HUDEP-2 (cell line): ENCODE measurements around the gene CFAP90.
A peak's percentile ranks its signal among the peaks of the same experiment; 100 is the strongest.

Experiments used
- DNase-seq, 76 experiments: peaks; one replicate each; lab custom pipeline; 2025; ENCODE audit not compliant: unreplicated experiment in 76 of 76; lab: John Stamatoyannopoulos, UW

Gene CFAP90, protein sequence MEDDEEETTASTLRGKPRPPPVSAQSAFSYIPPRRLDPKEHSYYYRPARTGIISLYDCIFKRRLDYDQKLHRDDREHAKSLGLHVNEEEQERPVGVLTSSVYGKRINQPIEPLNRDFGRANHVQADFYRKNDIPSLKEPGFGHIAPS

DNA sequence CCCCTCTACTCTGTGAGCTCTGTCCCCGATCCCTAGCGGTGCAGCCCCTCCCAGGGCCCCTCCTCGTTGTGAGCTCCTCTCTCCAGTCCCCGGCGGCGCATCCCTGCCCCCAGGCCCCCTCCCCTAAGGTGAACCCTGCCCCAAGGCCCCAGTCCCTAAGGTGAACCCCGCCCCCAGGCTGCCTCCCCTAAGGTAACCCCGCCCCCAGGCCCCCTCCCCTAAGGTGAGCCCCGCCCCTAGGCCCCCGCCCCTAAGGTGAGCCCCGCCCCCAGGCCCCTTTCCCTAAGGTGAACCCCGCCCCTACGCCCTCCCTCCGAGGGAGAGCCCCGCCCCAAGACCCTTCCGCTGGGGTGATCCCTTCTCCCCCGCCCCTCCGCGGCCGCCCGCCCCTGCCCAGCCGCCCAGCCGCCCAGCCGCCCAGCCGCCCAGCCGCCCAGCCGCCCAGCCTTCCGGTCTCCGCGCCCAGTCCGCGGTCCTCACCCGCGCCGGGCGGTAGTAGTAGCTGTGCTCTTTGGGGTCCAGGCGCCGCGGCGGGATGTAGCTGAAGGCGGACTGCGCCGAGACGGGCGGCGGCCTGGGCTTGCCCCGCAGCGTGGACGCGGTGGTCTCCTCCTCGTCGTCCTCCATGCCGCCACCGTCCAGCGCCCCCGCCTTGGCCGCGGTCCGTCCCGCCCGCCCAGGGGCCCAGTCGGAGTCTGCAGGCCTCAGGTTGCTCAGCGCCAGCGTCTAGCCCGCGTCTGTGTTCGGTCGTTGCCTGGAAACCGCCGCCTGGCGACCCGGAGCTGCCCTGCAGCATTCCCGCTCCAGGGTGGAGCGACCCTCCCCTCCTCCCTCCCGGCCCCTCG, at the start of gene CFAP90:
Gene CFAP90, minus strand, starts transcription at position 739 of the 845 bp plus-strand sequence. Its CDS starts 112 bp downstream, at position 627.
- DNase-seq, result peak in 1 of 76 experiments; percentile 5

DNA sequence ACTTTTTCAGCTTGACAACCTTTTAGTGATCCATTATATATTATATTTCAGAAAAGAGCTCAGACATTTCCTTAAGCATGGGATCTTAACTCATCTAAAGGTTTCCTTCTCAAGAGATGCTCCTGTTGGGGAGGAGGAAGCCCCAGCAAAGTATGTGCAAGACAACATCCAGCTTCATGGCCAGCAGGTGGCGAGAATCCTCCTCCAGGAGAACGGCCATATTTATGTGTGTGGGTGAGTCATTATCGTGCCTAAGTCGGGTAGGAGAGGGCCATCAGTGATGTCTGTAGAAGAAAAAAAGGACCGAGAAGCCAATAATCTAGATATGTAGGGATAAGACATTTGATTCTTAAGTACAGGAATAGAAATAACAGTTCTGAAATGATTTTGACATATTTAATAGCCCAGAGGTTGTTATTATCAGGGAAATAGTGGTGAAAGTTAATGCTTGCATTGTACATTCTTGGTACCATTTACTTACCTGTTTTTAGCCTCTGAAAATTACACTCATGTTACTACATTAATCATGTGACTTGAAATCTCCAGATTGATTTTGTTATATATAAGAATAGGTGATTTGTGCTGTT, 46.2 kb upstream of the CFAP90 start:
- DNase-seq, result peak in 66 of 76 experiments; percentile 2 to 71 (median 36)

DNA sequence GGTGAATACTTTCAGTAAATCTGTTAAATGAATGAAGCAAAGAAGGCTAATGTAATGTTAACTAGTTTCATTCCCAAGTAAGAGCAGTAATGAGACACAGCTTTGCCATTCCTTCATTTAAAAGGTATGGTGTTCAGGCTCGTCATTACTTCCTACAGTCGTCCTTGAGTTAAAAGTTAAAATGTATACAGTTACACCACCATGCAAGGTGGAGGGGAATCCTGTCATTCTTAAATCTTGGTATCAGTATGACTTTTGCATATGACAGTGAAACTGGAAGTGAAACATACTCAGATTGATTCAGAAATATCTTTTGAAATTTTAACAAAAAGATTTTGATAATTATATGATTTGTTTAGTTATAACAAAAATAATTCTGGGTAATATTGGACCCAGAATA, 43.9 kb upstream of the CFAP90 start:
- no peak for DNase-seq

DNA sequence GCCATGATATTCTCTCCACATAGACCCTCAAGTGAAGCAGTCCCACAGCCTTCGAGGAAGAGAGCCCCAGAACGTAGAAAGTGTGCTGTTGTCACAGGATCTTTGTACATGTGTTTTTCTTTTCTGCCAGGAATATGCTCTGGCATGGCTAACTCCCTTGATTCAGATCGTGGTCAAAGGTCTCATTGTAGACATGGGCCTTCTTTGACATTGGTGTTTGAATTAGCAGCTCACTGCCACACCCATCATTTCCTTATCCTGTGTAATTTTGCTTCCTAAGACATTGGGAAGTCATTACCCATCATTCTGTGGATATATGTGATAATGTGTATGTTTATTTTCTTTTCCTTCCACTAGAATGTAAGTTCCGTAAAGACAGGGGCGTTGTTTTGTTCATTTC, 43.5 kb upstream of the CFAP90 start:
- DNase-seq, result no peak

DNA sequence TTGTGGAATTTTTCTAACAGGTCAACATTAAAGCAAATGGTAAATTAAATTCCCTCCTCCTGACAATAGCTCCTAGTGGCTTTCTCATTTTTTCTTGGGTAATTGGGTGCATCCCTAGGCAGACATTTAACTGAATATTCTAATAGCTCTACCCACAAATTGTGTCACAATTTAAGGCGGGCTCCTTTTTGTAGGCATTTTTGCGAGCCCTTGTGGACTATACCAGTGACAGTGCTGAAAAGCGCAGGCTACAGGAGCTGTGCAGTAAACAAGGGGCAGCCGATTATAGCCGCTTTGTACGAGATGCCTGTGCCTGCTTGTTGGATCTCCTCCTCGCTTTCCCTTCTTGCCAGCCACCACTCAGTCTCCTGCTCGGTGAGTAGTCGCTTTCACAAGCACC, 38.0 kb upstream of the CFAP90 start:
- no peak for DNase-seq

DNA sequence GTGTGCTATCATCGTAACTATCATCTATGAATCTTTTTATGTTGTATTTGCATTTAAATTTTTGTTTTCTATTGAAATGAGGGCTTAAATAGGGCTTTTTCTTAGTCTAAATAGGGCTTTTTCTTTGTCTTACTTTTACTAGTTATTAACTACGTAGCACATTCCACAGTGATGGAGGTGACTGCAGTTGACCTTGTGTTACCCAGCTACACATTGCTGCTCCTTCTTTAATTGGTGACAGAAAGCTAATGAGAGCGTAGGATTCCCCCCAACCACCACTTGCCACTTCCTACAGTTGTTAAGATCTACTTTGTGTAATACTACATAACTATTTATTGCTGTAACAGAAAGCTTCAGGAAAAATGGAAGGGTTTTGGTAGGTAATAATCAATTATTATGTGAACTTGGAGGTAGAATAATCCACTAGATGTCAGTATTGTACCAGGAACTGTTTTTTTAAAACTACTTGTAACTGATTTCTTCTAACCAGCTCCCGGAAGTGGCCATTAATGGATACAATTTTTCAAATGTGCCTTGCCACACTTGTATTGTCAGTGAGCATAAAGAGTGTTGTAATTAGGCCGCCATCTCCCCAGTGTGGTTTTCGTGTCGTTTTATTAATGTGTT, 36.0 kb upstream of the CFAP90 start:
- DNase-seq, result peak in 6 of 76 experiments; percentile 3 to 21 (median 10)

DNA sequence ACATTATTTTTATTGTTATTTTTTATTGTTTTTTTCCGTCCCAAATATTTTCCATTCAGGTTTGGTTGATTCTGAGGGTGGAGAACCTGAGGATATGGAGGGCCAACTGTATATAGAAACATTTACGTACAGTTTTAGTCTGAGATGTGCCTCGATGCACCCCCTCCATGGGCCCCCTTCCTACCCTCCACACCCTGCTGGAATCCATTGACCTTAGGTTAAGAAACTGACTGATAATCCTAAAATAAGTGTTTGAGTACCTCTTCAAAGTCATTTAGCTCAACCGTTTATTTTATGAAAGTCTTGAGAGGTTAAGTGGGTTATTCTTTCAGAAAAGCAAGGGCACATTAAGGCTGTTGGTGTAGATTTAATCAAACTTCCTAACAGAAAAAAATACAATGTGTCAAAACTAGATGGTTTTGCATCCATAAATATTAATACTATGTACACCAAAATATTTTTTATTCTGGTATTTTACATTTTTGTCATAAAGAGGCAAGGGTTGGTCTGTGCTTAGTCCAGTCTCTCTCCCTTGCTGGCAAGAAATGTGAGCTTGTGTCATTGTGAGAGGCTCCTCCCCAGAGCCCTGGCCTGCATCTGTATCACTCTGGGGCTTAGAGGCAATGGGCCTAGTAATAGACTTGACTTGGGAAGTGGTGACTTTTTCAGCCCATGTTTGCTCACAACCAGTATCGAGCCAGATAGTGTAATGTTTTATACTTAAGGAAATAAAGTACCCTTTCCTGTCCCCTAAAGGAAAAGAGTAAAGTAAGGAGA, 33.7 kb upstream of the CFAP90 start:
- no peak for DNase-seq

DNA sequence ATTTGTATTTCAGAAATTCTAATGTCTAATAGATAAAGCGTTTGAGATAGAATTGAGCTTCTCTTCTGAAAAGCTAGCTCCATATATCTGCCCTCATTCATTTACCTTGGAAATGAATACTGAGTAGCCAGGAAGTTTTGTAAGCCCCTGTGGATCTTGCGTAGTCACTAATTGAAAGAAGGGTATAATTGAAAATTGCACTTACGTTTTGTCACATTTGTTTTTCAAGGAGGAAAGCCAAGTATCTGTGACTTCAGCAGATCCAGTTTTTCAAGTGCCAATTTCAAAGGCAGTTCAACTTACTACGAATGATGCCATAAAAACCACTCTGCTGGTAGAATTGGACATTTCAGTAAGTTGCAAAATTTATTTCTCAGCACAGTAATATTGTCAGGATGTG, 32.0 kb upstream of the CFAP90 start:
- no peak for DNase-seq

DNA sequence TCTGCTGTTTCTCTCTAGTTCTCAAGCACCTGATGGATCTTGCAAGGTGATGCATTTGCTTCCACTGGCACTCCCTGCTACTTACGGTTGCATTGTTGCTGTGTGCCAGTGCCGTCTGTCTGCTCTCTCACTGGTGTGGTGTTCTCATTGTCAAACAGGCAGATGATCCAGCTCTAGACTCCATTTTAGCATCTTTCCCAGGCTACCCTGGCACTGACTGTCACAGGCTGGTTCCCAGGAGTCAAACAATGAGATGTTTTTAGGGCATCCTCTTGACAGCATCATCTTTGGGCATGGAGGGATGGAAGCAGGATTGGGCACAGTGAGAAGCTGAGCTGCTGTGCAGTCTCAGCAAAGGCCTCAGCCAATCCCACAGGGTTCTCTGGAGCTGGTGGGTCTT, 30.9 kb upstream of the CFAP90 start:
- DNase-seq, result no peak

DNA sequence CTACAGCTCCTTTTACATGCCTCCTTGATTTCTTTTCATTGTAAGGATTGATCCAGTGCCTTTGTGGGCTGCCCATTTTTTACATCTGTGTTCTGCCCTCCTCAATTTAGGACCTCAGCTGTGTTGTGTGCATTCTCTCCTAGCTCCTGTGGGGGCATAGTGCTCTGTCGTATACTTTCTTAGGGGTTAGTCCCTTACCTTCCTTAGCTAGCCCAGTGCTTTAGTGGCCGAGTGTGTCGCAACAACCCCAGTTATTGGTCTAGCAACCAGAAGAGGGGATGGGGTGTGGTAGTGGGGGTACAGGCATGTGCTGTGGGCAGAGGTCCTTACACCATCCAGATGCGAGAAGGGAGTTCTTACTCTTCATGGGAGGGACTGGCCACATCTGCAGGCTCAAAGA, 30.2 kb upstream of the CFAP90 start:
- no peak for DNase-seq

DNA sequence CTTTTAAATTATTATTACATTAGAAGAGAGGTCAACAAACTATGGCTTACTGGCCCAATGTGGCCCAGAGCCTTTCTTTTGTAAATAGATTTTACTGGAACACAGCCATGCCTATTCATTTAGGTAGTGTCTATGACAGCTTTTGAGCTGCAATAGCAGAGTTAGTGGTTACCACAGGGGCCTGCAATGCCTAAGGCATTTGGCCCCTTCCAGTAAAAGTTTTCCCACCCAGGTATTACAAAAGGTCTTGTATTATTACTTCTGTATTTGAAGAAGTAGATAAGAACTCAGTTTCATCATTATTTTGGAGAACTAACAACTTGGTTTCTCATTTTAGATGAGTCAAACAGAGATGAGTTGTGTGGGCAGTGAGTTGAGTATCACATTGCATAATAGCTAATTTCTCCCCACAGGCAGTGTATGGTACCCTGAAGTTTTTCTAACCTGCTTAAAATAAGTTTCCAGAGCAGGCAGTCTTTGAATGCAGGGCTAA, 27.5 kb upstream of the CFAP90 start:
- DNase-seq, result no peak

DNA sequence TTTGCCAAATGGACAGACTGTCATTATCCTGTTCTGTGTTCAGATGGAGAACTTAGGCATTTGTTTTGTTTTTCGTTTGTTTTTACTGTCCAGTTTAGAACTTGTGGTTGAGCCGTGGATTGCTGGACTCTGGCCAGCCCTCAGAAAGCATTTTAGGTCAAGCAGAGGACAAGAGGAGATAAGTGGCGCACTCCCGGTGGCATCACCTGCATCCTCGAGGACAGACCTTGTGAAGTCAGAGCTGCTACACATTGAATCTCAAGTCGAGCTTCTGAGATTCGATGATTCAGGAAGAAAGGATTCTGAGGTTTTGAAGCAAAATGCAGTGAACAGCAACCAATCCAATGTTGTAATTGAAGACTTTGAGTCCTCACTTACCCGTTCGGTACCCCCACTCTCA, 26.9 kb upstream of the CFAP90 start:
- DNase-seq, result no peak

DNA sequence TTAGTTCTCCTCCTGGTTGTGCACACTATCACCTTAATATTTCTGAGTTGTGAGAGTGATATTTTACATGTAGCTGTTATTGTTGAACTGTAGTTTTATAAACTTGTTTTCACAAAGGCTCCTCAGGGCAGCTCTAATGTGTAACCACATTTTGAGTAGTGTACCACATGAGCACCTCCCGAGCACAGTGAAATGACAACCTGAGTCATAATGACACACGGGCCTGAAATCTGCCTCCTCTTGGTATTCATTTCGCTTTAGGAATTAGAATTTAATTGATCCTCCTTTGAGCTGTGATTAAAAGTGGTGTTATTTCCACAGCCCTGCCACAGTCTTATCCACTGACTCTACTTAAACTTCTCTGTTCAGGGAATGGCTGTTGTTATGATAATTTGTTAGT, 25.9 kb upstream of the CFAP90 start:
- no peak for DNase-seq

DNA sequence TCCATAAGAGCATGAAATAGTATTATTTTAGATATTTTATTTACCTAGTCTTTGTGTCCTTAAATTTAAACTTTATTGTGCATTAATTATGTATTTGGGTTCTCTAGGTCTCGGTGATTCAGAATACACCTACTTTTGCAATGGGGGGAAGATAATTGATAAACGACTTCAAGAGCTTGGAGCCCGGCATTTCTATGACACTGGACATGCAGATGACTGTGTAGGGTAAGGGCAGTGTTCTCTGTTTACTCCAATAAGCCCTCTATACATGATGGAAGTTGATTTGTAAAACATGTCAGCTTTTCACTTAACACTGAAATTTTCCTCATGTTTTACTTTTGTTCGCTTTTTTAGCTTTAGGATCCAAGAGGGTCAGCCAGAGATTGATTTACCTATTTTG, 24.2 kb upstream of the CFAP90 start:
- DNase-seq, result no peak

DNA sequence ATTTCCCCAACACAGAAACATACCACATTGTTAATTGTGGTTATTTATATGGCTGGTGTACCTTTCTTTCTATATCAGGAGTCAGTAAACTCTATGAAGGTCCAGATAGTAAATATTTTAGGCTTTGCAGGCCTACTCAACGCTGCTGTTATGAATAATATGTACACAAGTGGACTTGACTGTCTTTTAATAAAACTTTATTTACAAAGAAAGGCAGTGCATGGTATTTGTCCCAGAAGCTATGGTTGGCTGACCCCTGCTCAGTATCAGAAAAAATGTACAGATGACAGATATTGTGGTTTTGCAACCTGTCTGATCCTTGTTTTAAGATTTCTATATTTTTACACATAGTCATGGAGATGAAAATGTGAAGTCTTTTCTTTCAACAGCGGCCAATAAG, 23.7 kb upstream of the CFAP90 start:
- no peak for DNase-seq

DNA sequence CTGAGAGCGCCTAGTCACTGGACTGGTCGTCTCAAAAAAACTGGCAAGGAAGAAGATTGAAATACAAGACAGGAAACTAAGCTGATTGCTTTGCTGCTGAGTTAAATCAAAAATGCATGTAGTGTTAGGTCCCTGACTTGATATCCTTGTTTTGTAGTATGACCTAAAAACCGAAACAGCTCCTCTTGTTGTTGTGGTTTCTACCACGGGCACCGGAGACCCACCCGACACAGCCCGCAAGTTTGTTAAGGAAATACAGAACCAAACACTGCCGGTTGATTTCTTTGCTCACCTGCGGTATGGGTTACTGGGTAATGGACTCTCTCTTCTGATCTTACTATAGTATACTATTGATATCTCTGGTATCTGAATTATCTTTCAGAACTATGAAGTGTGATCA, 22.3 kb upstream of the CFAP90 start:
- no peak for DNase-seq

DNA sequence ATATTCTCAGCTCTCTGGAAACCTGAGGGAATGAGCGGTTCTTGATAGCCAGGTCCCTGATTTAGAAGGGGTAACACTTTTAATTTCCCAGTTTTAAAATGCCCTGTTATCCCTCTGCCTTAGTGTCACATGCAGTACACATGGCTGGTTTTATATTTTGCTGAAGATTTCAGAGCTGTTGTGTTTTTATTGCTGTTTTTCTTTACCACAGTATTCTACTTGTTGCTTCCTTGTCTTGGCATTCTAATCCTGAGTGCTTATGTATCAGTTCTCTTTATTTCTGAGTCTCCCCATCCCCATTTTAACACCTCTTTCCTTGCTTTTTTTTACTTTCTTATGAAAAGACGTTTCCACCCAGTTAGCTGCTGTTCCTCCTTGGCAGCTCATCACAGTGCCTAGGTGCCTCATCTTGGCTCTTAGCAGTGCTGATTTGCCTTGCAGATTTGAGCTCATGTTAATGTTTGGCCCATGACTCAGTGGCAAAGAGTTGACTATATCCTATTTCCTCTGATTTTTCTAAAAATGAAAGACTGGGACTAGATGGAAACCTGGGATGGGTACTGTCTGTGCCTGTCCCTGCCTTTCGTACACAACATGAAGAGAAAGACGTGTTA, 21.7 kb upstream of the CFAP90 start:
- DNase-seq, result no peak

DNA sequence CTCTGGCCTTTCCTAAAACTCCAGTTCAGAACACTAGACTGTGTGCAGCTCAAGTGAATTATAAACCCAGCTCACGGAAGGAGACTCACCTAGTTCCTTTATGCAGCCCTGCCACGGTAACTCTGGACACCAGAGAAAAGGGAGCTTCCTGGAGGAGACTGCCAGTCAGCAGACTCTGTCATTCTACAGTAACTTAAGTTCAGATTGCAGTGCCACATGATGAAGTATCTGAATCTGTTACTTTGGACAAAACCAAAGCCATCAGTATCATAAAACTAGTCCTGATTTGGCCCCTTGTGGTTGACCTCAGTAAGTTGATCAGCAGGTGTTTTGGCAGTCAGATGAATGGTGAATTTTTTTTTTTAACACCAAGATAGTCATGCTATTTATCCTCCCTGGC, 20.7 kb upstream of the CFAP90 start:
- no peak for DNase-seq

DNA sequence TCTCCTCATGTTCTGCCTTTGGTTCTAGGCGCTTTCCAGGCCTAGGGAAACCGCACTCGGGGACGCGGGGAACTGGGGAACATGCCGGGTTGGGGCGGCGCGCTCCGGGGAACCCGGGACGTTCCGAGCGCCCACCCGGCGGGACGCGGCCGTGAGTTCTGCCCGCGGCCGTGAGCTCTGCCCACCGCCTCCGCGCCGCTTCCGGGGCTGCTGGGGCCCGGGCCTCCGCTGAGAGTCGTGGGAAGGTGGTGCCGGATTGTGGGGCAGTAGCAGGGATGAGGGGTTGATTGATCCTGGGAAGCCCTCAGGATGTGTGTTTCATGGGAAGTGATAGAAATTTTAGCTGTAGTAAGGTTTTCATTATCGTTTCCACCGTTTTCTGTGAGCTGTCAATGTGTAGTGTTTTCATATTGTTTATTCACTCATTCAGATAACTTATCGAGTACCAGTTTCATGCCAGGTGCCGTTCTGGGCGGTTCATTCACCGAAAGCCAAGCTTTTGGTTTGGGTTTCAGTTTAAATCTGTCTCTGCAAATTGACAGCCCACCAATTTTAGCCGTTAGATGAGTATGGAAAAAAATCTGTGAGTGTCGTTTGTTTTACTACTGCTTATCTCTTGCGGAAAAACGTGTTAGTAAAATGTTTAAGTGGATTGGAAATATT, 18.7 kb upstream of the CFAP90 start:
- DNase-seq, result peak in 3 of 76 experiments; percentile 8 to 25 (median 16)
